ENCODE data around the gene TTC23.

The TTC23 gene

GRCh38 chr15:99154271-99154670, 95.1 kb downstream of the TTC23 start:
- Histone ChIP-seq H3K9me3 (ENCODE audit: control insufficient read depth, insufficient read depth, low read length) (no peaks in the 10 kb centered on the region), H3K36me3 (ENCODE audit: control insufficient read depth, insufficient read depth, low read length) (no peaks in the 10 kb centered on the region), H3K4me1 (ENCODE audit: control insufficient read depth, insufficient read depth, low read length) (no peaks in the 10 kb centered on the region), H3K4me3 (ENCODE audit: low read depth, low read length) (no peak overlapping the region), H3K27me3 (ENCODE audit: control insufficient read depth, insufficient read depth, low read length) (no peaks in the 10 kb centered on the region), H3K9ac (ENCODE audit: low read depth, low read length) (no peak overlapping the region)

GRCh38 chr15:99153026-99153535, 96.3 kb downstream of the TTC23 start:
- H3K27me3 ChIP-seq (ENCODE audit: control insufficient read depth, insufficient read depth, low read length): no peaks in the 10 kb centered on the region
- no peaks in the 10 kb centered on the region for H3K4me1 ChIP-seq (ENCODE audit: control insufficient read depth, insufficient read depth, low read length)
- H3K9ac ChIP-seq (ENCODE audit: low read depth, low read length): no peak overlapping the region
- H3K4me3 ChIP-seq (ENCODE audit: low read depth, low read length): no peak overlapping the region
- no peaks in the 10 kb centered on the region for H3K9me3 ChIP-seq (ENCODE audit: control insufficient read depth, insufficient read depth, low read length)
- no peaks in the 10 kb centered on the region for H3K36me3 ChIP-seq (ENCODE audit: control insufficient read depth, insufficient read depth, low read length)

GRCh38 chr15:99151156-99151555, 98.2 kb downstream of the TTC23 start:
- H3K4me1 ChIP-seq (ENCODE audit: control insufficient read depth, insufficient read depth, low read length): no peaks in the 10 kb centered on the region

GRCh38 chr15:99149366-99149765, 100.0 kb downstream of the TTC23 start:
- Histone ChIP-seq H3K36me3 (ENCODE audit: control insufficient read depth, insufficient read depth, low read length) (peaks cover 2% of the 10 kb centered on the region), H3K9me3 (ENCODE audit: control insufficient read depth, insufficient read depth, low read length) (no peaks in the 10 kb centered on the region), H3K4me1 (ENCODE audit: control insufficient read depth, insufficient read depth, low read length) (no peaks in the 10 kb centered on the region), H3K9ac (ENCODE audit: low read depth, low read length) (no peak overlapping the region), H3K4me3 (ENCODE audit: low read depth, low read length) (no peak overlapping the region), H3K27me3 (ENCODE audit: control insufficient read depth, insufficient read depth, low read length) (no peaks in the 10 kb centered on the region)

More at GRCh38 chr15:99151156-99151555, 98.2 kb downstream of the TTC23 start:
- Histone ChIP-seq H3K36me3 (ENCODE audit: control insufficient read depth, insufficient read depth, low read length) (peaks cover 2% of the 10 kb centered on the region), H3K4me3 (ENCODE audit: low read depth, low read length) (no peak overlapping the region), H3K9me3 (ENCODE audit: control insufficient read depth, insufficient read depth, low read length) (no peaks in the 10 kb centered on the region), H3K9ac (ENCODE audit: low read depth, low read length) (no peak overlapping the region), H3K27me3 (ENCODE audit: control insufficient read depth, insufficient read depth, low read length) (no peaks in the 10 kb centered on the region)

- Histone ChIP-seq H3K36me3 (ENCODE audit: control insufficient read depth, insufficient read depth, low read length) (peaks cover 2% of the 10 kb centered on the region), H3K9me3 (ENCODE audit: control insufficient read depth, insufficient read depth, low read length) (no peaks in the 10 kb centered on the region), H3K4me1 (ENCODE audit: control insufficient read depth, insufficient read depth, low read length) (no peaks in the 10 kb centered on the region), H3K27me3 (ENCODE audit: control insufficient read depth, insufficient read depth, low read length) (no peaks in the 10 kb centered on the region), H3K9ac (ENCODE audit: low read depth, low read length) (no peak overlapping the region), H3K4me3 (ENCODE audit: low read depth, low read length) (no peak overlapping the region)
These were observed 100.5 kb downstream of the TTC23 start for GRCh38 chr15:99148851-99149276.

- no peaks in the 10 kb centered on the region for H3K27me3 ChIP-seq (ENCODE audit: control insufficient read depth, insufficient read depth, low read length)
- no peak overlapping the region for H3K4me3 ChIP-seq (ENCODE audit: low read depth, low read length)
- H3K4me1 ChIP-seq (ENCODE audit: control insufficient read depth, insufficient read depth, low read length): peaks cover 14% of the 10 kb centered on the region
- H3K9me3 ChIP-seq (ENCODE audit: control insufficient read depth, insufficient read depth, low read length): no peaks in the 10 kb centered on the region
- no peak overlapping the region for H3K9ac ChIP-seq (ENCODE audit: low read depth, low read length)
- peaks cover 2% of the 10 kb centered on the region for H3K36me3 ChIP-seq (ENCODE audit: control insufficient read depth, insufficient read depth, low read length)
These were observed 102.7 kb downstream of the TTC23 start for GRCh38 chr15:99146661-99147060.

GRCh38 chr15:99145778-99146177, 103.6 kb downstream of the TTC23 start:
- Histone ChIP-seq H3K9me3 (ENCODE audit: control insufficient read depth, insufficient read depth, low read length) (no peaks in the 10 kb centered on the region), H3K4me3 (ENCODE audit: low read depth, low read length) (no peak overlapping the region), H3K4me1 (ENCODE audit: control insufficient read depth, insufficient read depth, low read length) (peaks cover 14% of the 10 kb centered on the region), H3K36me3 (ENCODE audit: control insufficient read depth, insufficient read depth, low read length) (peaks cover 2% of the 10 kb centered on the region), H3K27me3 (ENCODE audit: control insufficient read depth, insufficient read depth, low read length) (no peaks in the 10 kb centered on the region), H3K9ac (ENCODE audit: low read depth, low read length) (no peak overlapping the region)

- Histone ChIP-seq H3K4me3 (ENCODE audit: low read depth, low read length) (no peak overlapping the region), H3K36me3 (ENCODE audit: control insufficient read depth, insufficient read depth, low read length) (peaks cover 2% of the 10 kb centered on the region), H3K9me3 (ENCODE audit: control insufficient read depth, insufficient read depth, low read length) (no peaks in the 10 kb centered on the region), H3K27me3 (ENCODE audit: control insufficient read depth, insufficient read depth, low read length) (no peaks in the 10 kb centered on the region), H3K9ac (ENCODE audit: low read depth, low read length) (no peak overlapping the region), H3K4me1 (ENCODE audit: control insufficient read depth, insufficient read depth, low read length) (peaks cover 14% of the 10 kb centered on the region)
These were observed 104.4 kb downstream of the TTC23 start for GRCh38 chr15:99145005-99145404.

- Histone ChIP-seq H3K36me3 (ENCODE audit: control insufficient read depth, insufficient read depth, low read length) (peaks cover 2% of the 10 kb centered on the region), H3K27me3 (ENCODE audit: control insufficient read depth, insufficient read depth, low read length) (no peaks in the 10 kb centered on the region), H3K4me3 (ENCODE audit: low read depth, low read length) (no peak overlapping the region), H3K9me3 (ENCODE audit: control insufficient read depth, insufficient read depth, low read length) (no peaks in the 10 kb centered on the region), H3K9ac (ENCODE audit: low read depth, low read length) (no peak overlapping the region), H3K4me1 (ENCODE audit: control insufficient read depth, insufficient read depth, low read length) (peaks cover 18% of the 10 kb centered on the region)
These were observed 105.4 kb downstream of the TTC23 start for GRCh38 chr15:99143655-99144610.

GRCh38 chr15:99143242-99143641, 106.1 kb downstream of the TTC23 start:
- H3K4me3 ChIP-seq (ENCODE audit: low read depth, low read length): no peak overlapping the region
- no peak overlapping the region for H3K9ac ChIP-seq (ENCODE audit: low read depth, low read length)
- no peaks in the 10 kb centered on the region for H3K9me3 ChIP-seq (ENCODE audit: control insufficient read depth, insufficient read depth, low read length)
- peaks cover 2% of the 10 kb centered on the region for H3K36me3 ChIP-seq (ENCODE audit: control insufficient read depth, insufficient read depth, low read length)
- H3K27me3 ChIP-seq (ENCODE audit: control insufficient read depth, insufficient read depth, low read length): no peaks in the 10 kb centered on the region
- H3K4me1 ChIP-seq (ENCODE audit: control insufficient read depth, insufficient read depth, low read length): peaks cover 18% of the 10 kb centered on the region

GRCh38 chr15:99142562-99142961, 106.8 kb downstream of the TTC23 start:
- no peak overlapping the region for H3K4me3 ChIP-seq (ENCODE audit: low read depth, low read length)
- H3K36me3 ChIP-seq (ENCODE audit: control insufficient read depth, insufficient read depth, low read length): peaks cover 2% of the 10 kb centered on the region
- H3K4me1 ChIP-seq (ENCODE audit: control insufficient read depth, insufficient read depth, low read length): peaks cover 18% of the 10 kb centered on the region
- no peak overlapping the region for H3K9ac ChIP-seq (ENCODE audit: low read depth, low read length)
- H3K27me3 ChIP-seq (ENCODE audit: control insufficient read depth, insufficient read depth, low read length): no peaks in the 10 kb centered on the region
- no peaks in the 10 kb centered on the region for H3K9me3 ChIP-seq (ENCODE audit: control insufficient read depth, insufficient read depth, low read length)

GRCh38 chr15:99141943-99142342, 107.4 kb downstream of the TTC23 start:
- Histone ChIP-seq H3K36me3 (ENCODE audit: control insufficient read depth, insufficient read depth, low read length) (peaks cover 2% of the 10 kb centered on the region), H3K4me3 (ENCODE audit: low read depth, low read length) (no peak overlapping the region), H3K9me3 (ENCODE audit: control insufficient read depth, insufficient read depth, low read length) (no peaks in the 10 kb centered on the region), H3K27me3 (ENCODE audit: control insufficient read depth, insufficient read depth, low read length) (no peaks in the 10 kb centered on the region), H3K9ac (ENCODE audit: low read depth, low read length) (no peak overlapping the region), H3K4me1 (ENCODE audit: control insufficient read depth, insufficient read depth, low read length) (peaks cover 18% of the 10 kb centered on the region)

Data from iPS-15b (cell line).